Measurements from ENCODE around the gene ZC3H12A. TPM values are rescaled to one million over a fixed set of nuclear protein-coding genes. Genes with fewer than 3 reads are reported as not detected.

Gene ZC3H12A
- total and polyA plus RNA-seq, 2 of the 4 experiments (the other 2 are of a cell fraction) = 3.8 to 14.2 TPM

DNA sequence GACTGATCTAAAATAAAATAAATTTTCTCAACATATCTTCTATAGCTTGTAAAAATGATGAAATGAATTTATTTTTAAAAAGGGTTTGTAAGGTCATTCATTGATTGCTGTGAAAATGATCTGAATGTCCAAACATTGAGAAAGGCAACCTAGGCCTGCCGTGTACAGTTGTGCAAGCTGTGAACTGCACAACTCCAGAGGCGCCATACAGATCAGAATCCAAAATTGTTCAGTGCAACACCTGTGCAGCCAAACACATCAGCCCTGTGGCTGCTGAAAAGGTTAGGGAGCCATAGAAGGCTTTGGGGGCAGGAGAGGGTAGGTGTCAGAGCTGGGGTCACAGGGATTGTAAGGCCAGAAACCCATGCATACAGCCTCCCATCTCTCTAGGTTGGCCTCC is 9.9 kb upstream of the ZC3H12A start:
- H4K8ac ChIP-seq (ENCODE audit: low read depth in 2 of 2, low read length in 2 of 2) = no peak overlapping the region; a peak in 1 of 4 replicates
- H3K56ac ChIP-seq (ENCODE audit: extremely low read depth, insufficient read depth, low read length) = peak overlapping the region; percentile 25; the same call in 1 of the 2 replicates
- in situ Hi-C loops (cut with MboI; ENCODE audit: low sequenced_read_pairs) (no loop called here), dilution Hi-C loops (cut with HindIII; ENCODE audit: low sequenced_read_pairs, unreplicated experiment) (no loop called here), intact Hi-C loops (cut with micrococcal nuclease) (no loop called here)
- CTCF ChIA-PET = interaction anchor here (1.3 to 3.4 kb wide), 3 partner anchors 9 to 23 kb away, joined by 4 to 20 read pairs (median 4); no protein-coding TSS in a partner anchor
- H3K4me2 ChIP-seq (ENCODE audit: low read depth, low read length) = no peak overlapping the region
- POLR2A ChIA-PET (ENCODE audit: unreplicated experiment) = no interaction called here
- no peaks in the 10 kb centered on the region for H4K20me1 ChIP-seq (ENCODE audit: insufficient read depth, low read length)
- peak overlapping the region; percentile 76; the same call in 1 of the 2 replicates for H3K4ac ChIP-seq (ENCODE audit: low read depth, low read length)
- peaks cover 7% of the 10 kb centered on the region for H3K4me1 ChIP-seq (ENCODE audit: control insufficient read depth, insufficient read depth, low read length)
- no peaks in the 10 kb centered on the region for H3K27me3 ChIP-seq (ENCODE audit: control insufficient read depth, insufficient read depth, low read length)
- WGBS, 2 experiments (ENCODE audit: extremely low coverage in 2 of 2, insufficient read length in 1 of 2) = 50% methylated on average over 2 of the region's 2 CpGs; no CpG with 5 or more reads in 1 of the 2 experiments
- 0 out of 2 replicates have a peak, but pooled peaks cover 5% of the 10 kb centered on the region for H3K9me1 ChIP-seq (ENCODE audit: insufficient read depth, low read length)
- no peak for TF ChIP-seq USF2 (IDR thresholded peaks at IDR 0.05; ENCODE audit: low read depth, low read length)
- TF ChIP-seq CHD1 (IDR thresholded peaks at IDR 0.05; ENCODE audit: low read depth, low read length) = no peak
- no peak for TF ChIP-seq POLR2A (IDR thresholded peaks at IDR 0.05; ENCODE audit: low read depth, low read length)
- no peak for TF ChIP-seq RCOR1 (IDR thresholded peaks at IDR 0.05; ENCODE audit: insufficient replicate concordance, low read length)
- TF ChIP-seq MAFK (IDR thresholded peaks at IDR 0.05; ENCODE audit: low read depth, low read length) = no peak
- TF ChIP-seq FOS (IDR thresholded peaks at IDR 0.05; ENCODE audit: low read depth, low read length) = no peak
- no peak for TF ChIP-seq RFX5 (IDR thresholded peaks at IDR 0.05; ENCODE audit: low read depth, low read length)
- TF ChIP-seq, protein P1, sequence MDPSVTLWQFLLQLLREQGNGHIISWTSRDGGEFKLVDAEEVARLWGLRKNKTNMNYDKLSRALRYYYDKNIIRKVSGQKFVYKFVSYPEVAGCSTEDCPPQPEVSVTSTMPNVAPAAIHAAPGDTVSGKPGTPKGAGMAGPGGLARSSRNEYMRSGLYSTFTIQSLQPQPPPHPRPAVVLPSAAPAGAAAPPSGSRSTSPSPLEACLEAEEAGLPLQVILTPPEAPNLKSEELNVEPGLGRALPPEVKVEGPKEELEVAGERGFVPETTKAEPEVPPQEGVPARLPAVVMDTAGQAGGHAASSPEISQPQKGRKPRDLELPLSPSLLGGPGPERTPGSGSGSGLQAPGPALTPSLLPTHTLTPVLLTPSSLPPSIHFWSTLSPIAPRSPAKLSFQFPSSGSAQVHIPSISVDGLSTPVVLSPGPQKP (IDR thresholded peaks at IDR 0.05; ENCODE audit: borderline replicate concordance, low read depth, low read length) = no peak
- TF ChIP-seq, protein P2, sequence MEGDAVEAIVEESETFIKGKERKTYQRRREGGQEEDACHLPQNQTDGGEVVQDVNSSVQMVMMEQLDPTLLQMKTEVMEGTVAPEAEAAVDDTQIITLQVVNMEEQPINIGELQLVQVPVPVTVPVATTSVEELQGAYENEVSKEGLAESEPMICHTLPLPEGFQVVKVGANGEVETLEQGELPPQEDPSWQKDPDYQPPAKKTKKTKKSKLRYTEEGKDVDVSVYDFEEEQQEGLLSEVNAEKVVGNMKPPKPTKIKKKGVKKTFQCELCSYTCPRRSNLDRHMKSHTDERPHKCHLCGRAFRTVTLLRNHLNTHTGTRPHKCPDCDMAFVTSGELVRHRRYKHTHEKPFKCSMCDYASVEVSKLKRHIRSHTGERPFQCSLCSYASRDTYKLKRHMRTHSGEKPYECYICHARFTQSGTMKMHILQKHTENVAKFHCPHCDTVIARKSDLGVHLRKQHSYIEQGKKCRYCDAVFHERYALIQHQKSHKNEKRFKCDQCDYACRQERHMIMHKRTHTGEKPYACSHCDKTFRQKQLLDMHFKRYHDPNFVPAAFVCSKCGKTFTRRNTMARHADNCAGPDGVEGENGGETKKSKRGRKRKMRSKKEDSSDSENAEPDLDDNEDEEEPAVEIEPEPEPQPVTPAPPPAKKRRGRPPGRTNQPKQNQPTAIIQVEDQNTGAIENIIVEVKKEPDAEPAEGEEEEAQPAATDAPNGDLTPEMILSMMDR (conservative IDR thresholded peaks at IDR 0.05; ENCODE audit: low read depth, low read length) = no peak
- H2BK5ac ChIP-seq (ENCODE audit: low read depth, low read length, poor library complexity, severe bottlenecking) = no peak overlapping the region
- H3K9ac ChIP-seq (ENCODE audit: low read depth, low read length) = no peak overlapping the region
- H2AK5ac ChIP-seq (ENCODE audit: low read depth, low read length) = peak overlapping the region; percentile 73; the same call in 1 of the 2 replicates
- DNase-seq (no peak), ATAC-seq (ENCODE audit: low read depth) (no peak)
- peak overlapping the region; percentile 48; the same call in 2 of the 3 replicates for H2BK15ac ChIP-seq (ENCODE audit: low read depth, low read length)
- peak overlapping the region; percentile 88 for H2BK20ac ChIP-seq (ENCODE audit: low read depth, low read length)
- peaks cover 2 to 3% of the 10 kb centered on the region in 2 experiments; a peak in 1 of 4 replicates for H3K79me1 ChIP-seq (ENCODE audit: low read depth in 1 of 2, low read length in 2 of 2)
- H3K9me3 ChIP-seq (ENCODE audit: control insufficient read depth, insufficient read depth, low read length) = no peaks in the 10 kb centered on the region
- peak overlapping the region; percentile 13; the same call in 1 of the 2 replicates for H3K18ac ChIP-seq (ENCODE audit: low read depth, low read length)
- H3K27ac ChIP-seq (ENCODE audit: insufficient read depth, low read length) = peak overlapping the region; percentile 69; the same call in 1 of the 2 replicates
- peak overlapping the region; percentile 28; the same call in 1 of the 2 replicates for H3K14ac ChIP-seq (replicated peaks; ENCODE audit: low read depth, low read length)
- no peak overlapping the region; the same call in 1 of the 2 replicates for H4K5ac ChIP-seq (ENCODE audit: low read depth, low read length)
- no peaks in the 10 kb centered on the region for H3K36me3 ChIP-seq (ENCODE audit: control insufficient read depth, insufficient read depth, low read length)
- H3K23ac ChIP-seq (ENCODE audit: low read depth, low read length) = no peak overlapping the region
- H2BK120ac ChIP-seq (ENCODE audit: low read depth, low read length) = peak overlapping the region; percentile 79
- H2AFZ ChIP-seq (replicated peaks; ENCODE audit: low read length, poor library complexity) = no peak overlapping the region
- no TSS peak for BruUV-seq (replicated peaks)
- H2AK9ac ChIP-seq (replicated peaks; ENCODE audit: low read depth, low read length, poor library complexity) = no peak overlapping the region
- H3K4me3 ChIP-seq (ENCODE audit: insufficient read depth, low read depth, low read length) = no peak overlapping the region
- peak overlapping the region; percentile 66 for H4K91ac ChIP-seq (ENCODE audit: insufficient read depth, low read depth, low read length)

Data from IMR-90 (cell line).